SJCRH30 (cell line): ENCODE results near the gene TRANK1. TPM values are rescaled to one million over a fixed set of nuclear protein-coding genes. Genes with fewer than 3 reads are reported as not detected.

Source experiments
- DNase-seq, 2 experiments: peaks; one replicate each; pipeline ENCODE4 v3.0.0-alpha.2; 2015 to 2020
- H3K27ac ChIP-seq: fragments of 250-450 bp; sonication (Bioruptor Pico); 2 replicates; pipeline ENCODE4 v1.5.1; 2020; ENCODE audit warnings: mild to moderate bottlenecking, moderate library complexity
- H3K27me3 ChIP-seq: fragments of 250-450 bp; sonication (Bioruptor Pico); 2 replicates; pipeline ENCODE4 v1.5.1; 2020; ENCODE audit warnings: mild to moderate bottlenecking, moderate library complexity
- H3K36me3 ChIP-seq: fragments of 250-450 bp; sonication (Bioruptor Pico); 2 replicates; pipeline ENCODE4 v1.5.1; 2020; ENCODE audit warnings: mild to moderate bottlenecking, moderate library complexity
- H3K4me1 ChIP-seq: fragments of 250-450 bp; sonication (Bioruptor Pico); 2 replicates; pipeline ENCODE4 v1.5.1; 2020; ENCODE audit warnings: mild to moderate bottlenecking, moderate library complexity
- H3K4me3 ChIP-seq: fragments of 250-450 bp; sonication (Bioruptor Pico); 2 replicates; pipeline ENCODE4 v1.5.1; 2020; ENCODE audit warnings: mild to moderate bottlenecking, moderate library complexity
- H3K9me3 ChIP-seq: fragments of 250-450 bp; sonication (Bioruptor Pico); replicated peaks from 2 replicates; pipeline ENCODE4 v1.5.1; 2020; ENCODE audit warnings: mild to moderate bottlenecking, moderate library complexity
- total RNA-seq: library from RNA; depleted of rRNA; stranded (reverse); fragments of >200 nt; shearing (Covaris generic); gene quantifications from 2 replicates; pipeline ENCODE4 v1.2.3, GENCODE V29; 2014

TRANK1 gene
- total RNA-seq, 1 experiment from 2014 or later = 0.12 TPM

DNA sequence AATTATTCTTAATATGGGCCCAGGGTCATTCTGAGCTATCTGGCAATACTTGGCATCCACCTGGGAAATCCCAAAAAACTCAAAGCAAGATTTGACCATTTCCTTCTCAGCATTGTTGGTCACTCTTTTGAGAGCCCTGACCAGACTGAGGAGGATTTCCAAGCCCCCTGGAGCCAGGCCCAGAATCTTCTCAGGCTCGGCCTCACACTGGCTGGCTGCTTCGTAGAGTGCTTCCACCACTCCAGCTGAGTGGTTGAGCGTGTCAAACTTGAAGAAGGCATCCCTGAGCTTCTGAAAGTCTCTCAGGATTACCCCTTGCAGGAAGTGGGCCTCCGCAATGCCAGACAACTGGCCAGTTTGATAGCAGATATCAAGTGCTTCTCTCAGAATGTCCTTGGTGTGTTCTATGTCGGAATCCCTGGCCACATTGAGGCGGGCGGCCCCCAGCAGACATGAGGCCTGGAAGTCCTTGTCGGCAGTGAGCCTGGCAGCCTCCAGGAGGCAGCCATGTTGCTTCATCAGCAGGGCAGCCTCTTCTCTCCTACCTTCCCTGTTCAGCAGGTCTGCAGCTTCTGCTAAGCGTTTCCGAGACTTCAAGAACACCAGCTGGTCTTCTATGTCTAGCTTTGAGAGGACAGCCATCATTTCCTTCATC is 111.6 kb downstream of the TRANK1 start:
- Histone ChIP-seq H3K4me3 (no peak overlapping the region), H3K36me3 (no peaks in the 10 kb centered on the region), H3K27ac (no peak overlapping the region), H3K27me3 (no peaks in the 10 kb centered on the region), H3K9me3 (no peaks in the 10 kb centered on the region), H3K4me1 (no peaks in the 10 kb centered on the region)
- no peak for DNase-seq

DNA sequence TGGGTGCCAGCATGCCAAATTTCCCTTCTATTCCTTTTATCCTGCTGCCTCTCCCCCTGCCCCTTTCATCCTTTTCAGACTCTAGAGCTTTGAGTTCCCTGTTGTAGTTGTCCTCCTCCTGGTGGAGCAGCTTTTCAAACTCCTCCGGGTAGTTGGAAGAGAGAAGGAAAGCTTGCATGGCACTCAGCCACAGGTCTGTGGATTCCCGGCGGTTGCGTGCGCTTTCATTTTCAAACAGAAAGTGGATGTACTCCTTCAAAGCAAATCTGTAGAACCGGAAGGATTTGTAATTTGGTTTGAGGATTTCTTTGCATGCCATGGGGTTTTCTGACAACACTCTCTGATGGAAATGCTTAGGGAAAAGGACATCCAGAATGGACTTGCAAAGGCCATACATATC is 112.4 kb downstream of the TRANK1 start:
- Histone ChIP-seq H3K4me3 (no peak overlapping the region), H3K27me3 (no peaks in the 10 kb centered on the region), H3K4me1 (no peaks in the 10 kb centered on the region), H3K27ac (no peak overlapping the region), H3K36me3 (no peaks in the 10 kb centered on the region), H3K9me3 (no peaks in the 10 kb centered on the region)
- no peak for DNase-seq

DNA sequence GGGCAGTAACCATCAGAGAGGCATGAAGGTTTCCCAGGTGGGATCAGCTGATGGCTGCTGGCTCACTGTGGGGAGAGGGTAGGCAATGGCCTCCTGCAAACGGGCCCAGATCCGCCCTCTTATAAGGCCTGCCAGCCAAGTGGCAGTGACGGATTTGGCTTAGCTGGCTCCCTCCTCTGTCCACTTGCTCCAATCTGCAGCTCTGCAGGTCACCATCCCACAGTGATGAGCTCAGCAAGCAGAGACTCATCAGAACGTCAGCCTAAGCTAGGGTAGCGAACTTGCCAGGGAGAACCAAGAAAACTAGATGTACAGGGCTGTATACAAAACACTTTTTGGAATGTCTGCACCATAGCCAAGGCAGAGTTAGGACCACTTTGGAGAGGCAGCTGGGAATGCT is 117.7 kb downstream of the TRANK1 start:
- H3K9me3 ChIP-seq = no peaks in the 10 kb centered on the region
- H3K27me3 ChIP-seq = no peaks in the 10 kb centered on the region
- DNase-seq = no peak
- no peak overlapping the region for H3K4me3 ChIP-seq
- H3K36me3 ChIP-seq = no peaks in the 10 kb centered on the region
- no peak overlapping the region for H3K27ac ChIP-seq
- no peaks in the 10 kb centered on the region for H3K4me1 ChIP-seq

DNA sequence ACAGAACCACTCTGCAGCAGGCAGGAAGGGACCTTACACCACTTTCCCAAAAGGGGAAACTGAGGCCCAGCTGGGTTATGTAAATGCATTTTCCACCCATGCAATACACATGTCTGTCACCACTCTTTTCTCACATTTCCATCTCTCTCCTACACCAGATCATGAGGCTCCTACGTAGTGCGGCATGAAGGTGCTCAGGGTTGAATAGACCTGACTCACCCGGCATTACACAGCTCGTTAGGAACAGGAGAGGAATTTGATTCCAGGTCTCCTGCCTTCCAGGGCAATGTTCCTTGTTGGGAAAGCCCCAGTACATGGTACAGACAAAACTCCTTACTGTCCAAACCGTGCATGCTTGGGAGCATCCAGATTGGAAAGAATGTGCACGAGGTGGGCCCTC is 118.6 kb downstream of the TRANK1 start:
- Histone ChIP-seq H3K4me1 (no peaks in the 10 kb centered on the region), H3K9me3 (no peaks in the 10 kb centered on the region), H3K4me3 (no peak overlapping the region), H3K27ac (no peak overlapping the region), H3K36me3 (no peaks in the 10 kb centered on the region), H3K27me3 (no peaks in the 10 kb centered on the region)
- no peak for DNase-seq

DNA sequence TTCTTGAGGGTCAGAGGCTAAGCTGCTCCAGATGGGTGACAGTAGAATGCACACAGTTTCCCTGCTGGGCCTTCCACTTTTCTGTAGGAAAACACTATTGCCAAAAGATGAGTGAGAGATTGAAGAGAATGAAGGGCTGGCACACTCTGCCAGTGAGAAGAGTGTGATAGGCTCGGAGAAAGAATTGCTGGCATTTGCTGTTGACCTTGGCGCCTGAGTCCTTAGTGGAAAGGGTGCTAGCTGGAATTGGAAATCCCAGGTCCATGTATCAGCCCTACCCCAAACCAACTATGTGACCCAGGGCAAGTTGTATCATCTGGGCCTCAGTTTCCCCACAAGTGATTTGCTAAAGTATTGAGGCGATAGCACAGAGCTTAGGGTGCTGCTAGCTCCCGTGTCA is 120.4 kb downstream of the TRANK1 start:
- Histone ChIP-seq H3K36me3 (no peaks in the 10 kb centered on the region), H3K4me1 (no peaks in the 10 kb centered on the region), H3K27ac (no peak overlapping the region), H3K9me3 (no peaks in the 10 kb centered on the region), H3K4me3 (no peak overlapping the region), H3K27me3 (no peaks in the 10 kb centered on the region)
- DNase-seq = no peak

DNA sequence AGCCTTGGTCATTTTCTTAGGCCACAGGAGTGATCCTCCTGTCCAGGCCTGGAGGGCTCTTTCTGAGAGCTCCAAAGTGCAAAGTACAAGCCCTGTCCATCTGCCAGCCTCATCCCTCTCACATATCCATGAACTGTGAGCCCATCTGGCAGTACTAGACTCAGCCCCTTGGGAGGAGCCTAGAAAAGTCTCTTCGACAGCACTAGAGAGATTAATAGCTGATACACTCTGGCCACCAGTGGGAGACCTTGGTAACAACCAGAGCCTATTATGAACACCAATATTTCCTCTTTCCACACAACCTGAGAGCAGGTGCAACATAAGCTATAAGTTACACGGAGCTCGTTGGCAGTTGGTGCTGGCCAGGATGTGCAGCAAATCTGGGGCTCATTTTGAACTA is 121.0 kb downstream of the TRANK1 start:
- Histone ChIP-seq H3K36me3 (no peaks in the 10 kb centered on the region), H3K4me1 (no peaks in the 10 kb centered on the region), H3K4me3 (no peak overlapping the region), H3K27ac (no peak overlapping the region), H3K27me3 (no peaks in the 10 kb centered on the region), H3K9me3 (no peaks in the 10 kb centered on the region)
- no peak for DNase-seq

DNA sequence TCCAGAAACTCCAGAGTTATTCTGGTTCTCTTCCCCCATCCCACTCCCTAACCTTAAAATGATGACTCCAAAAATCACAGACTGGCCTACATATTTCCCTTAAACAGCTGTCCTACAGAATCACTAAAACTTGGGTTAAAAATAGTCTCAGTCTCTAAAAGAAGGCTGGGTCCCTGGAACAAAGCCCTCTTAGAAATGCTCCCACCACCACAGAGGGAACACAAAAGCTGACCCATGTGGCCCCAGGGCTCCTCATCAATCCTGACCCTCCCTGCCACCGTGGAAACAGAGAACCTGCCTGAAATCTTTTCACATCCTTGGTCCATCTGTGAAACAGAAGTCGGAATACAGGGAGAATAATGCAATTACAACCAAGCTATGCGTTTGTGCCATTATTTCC is 124.8 kb downstream of the TRANK1 start:
- no peak overlapping the region for H3K4me3 ChIP-seq
- H3K27ac ChIP-seq = no peak overlapping the region
- no peak for DNase-seq
- no peaks in the 10 kb centered on the region for H3K36me3 ChIP-seq
- no peaks in the 10 kb centered on the region for H3K4me1 ChIP-seq
- no peaks in the 10 kb centered on the region for H3K27me3 ChIP-seq
- no peaks in the 10 kb centered on the region for H3K9me3 ChIP-seq

DNA sequence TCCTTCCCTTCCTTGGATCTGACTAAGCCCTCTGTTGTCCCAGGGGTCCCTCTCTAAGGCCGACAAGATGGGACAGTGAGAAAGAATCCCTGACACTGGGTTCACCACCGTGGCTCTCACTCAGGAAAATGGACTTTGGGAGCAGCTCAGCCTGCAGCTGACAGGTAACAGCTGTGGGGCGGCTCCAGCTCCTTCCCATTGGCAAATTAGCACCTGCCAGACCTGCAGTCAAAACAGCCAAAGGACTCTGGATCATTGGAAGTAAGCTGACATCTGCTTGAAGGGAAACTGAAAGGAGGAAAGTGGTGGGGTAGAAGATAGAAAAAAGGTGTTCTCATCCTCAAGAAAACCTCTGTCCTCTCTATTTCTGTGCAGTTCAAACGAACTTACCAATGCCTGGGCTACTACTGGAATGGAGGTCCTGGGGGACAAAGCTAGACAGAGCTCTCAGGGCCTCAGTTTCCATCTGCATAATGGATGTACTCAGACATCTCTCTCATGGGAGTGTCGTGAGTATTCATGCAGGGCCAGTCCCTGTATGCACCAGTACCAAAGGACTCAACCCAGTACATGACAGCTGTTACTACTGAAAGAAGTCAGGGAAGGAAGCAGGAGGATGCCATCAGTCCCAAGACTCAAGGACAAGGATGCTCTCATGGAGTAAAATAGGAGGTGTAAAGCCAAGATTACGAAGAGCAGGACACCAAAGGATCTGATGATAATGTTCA is 126.9 kb downstream of the TRANK1 start:
- DNase-seq = no peak
- Histone ChIP-seq H3K36me3 (no peaks in the 10 kb centered on the region), H3K4me1 (no peaks in the 10 kb centered on the region), H3K27me3 (no peaks in the 10 kb centered on the region), H3K27ac (no peak overlapping the region), H3K9me3 (no peaks in the 10 kb centered on the region), H3K4me3 (no peak overlapping the region)

DNA sequence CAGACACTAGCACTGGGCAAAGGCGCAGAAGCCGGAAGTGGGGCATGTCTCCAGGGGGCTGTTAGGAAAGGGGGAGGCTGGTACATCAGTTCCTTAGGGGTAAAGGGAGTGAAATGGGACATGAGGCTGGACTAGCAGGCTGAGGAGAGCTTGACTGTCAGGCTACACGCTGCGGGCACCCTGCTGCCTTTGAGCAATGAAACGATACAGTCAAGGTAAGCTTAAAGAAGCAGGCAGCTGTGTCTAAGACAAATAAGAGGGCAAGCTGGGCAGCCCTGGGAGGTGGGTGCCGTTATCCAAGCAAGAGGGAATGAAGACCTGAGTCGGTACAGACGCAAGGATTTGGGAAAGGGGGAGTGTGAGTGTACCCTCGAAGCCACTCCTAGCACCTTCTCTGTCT is 129.5 kb downstream of the TRANK1 start:
- H3K4me1 ChIP-seq = no peaks in the 10 kb centered on the region
- DNase-seq = no peak
- H3K4me3 ChIP-seq = no peak overlapping the region
- no peaks in the 10 kb centered on the region for H3K27me3 ChIP-seq
- H3K9me3 ChIP-seq = no peaks in the 10 kb centered on the region
- H3K27ac ChIP-seq = no peak overlapping the region
- H3K36me3 ChIP-seq = no peaks in the 10 kb centered on the region

DNA sequence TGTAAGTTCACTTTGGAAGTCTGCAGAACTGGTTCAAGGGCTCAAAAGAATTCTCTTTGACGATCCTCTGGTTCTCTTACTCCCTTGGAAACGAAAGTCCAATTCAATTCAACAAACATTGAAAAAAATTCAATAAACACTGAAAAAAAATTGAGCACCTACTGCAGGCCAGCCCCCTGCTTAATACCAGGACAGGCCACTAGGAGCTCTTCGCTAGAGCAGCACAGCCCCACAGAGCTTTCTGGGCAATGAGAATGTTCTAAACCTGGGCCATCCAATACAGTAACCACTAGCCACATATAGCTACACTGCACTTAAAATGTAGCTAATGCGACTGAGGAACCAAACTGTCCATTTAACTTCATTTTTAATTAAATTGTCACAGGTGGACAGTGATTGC is 130.1 kb downstream of the TRANK1 start:
- no peaks in the 10 kb centered on the region for H3K4me1 ChIP-seq
- DNase-seq = no peak
- no peaks in the 10 kb centered on the region for H3K9me3 ChIP-seq
- H3K4me3 ChIP-seq = no peak overlapping the region
- no peaks in the 10 kb centered on the region for H3K27me3 ChIP-seq
- no peak overlapping the region for H3K27ac ChIP-seq
- H3K36me3 ChIP-seq = no peaks in the 10 kb centered on the region

DNA sequence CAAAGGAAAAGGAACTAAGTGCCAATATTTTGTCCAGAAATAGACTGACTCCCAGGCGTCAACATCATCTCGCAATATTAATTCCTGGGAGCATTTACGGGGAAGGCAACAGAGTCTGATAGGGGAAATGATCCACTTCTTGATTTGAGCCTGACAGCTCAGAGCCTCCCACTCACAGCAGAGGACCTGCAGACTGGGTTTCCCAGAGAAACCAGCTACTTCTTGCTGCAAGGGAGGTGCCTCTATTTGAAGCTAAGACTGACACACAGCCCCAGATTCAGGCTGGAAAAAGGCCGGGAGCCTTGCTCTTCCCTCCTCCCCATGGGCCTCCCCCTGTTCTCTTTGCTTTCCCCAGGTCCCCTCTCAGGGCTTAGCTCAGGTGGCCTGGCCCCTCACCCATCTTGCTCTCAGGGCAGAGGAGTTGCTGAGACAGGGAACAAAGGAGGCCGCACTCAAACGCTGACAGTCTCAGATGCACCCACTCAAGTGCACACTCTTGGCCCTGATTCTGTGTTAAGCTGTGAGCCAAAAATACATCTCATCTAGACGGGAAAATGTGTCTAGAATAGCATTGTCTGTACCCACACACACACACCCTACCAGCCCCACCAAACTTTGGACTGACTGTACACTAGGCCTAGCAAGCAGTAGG is 130.7 kb downstream of the TRANK1 start:
- Histone ChIP-seq H3K36me3 (no peaks in the 10 kb centered on the region), H3K27me3 (no peaks in the 10 kb centered on the region), H3K27ac (no peak overlapping the region), H3K4me1 (no peaks in the 10 kb centered on the region), H3K9me3 (no peaks in the 10 kb centered on the region), H3K4me3 (no peak overlapping the region)
- DNase-seq = no peak

DNA sequence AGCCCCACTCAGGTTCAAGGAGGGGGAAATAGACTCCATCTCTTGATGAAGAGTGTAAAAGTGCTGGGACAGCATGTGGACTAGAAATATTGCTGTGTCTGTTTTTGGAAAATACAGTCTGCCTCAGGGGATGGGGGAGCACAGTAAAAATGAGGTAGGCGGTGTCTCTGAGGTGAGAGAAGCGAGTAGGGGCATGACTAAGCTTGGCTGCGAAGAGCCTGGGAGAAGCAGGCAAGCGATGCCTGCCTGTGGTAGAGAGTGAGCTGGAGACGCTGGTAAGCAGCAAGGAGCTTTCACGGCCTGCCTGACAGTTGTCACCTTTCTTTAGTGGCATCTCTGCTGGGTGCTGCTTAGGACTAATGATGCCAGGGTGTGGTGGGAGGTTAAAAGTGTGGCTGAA is 131.5 kb downstream of the TRANK1 start:
- Histone ChIP-seq H3K4me1 (no peaks in the 10 kb centered on the region), H3K9me3 (no peaks in the 10 kb centered on the region), H3K36me3 (no peaks in the 10 kb centered on the region), H3K4me3 (no peak overlapping the region), H3K27ac (no peak overlapping the region), H3K27me3 (no peaks in the 10 kb centered on the region)
- DNase-seq = no peak

DNA sequence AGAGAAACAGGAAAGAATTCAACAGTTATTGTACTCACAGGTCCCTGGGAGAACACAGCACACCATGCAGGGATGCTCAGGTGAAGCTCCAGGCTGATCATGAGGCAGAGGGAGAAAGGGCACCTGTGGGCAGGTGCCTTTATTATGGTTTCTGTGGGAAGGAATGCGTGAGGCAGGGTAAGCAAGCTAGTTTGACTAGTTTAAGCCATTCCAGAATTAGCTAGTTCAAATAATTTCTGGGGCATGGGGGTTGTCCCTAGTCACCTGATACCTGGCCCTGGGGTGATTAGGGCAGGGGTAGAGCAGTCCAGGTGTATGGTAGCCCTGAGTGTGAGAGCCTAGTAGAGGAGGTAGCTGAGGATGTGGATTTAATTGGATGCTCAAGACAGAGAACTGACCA is 132.6 kb downstream of the TRANK1 start:
- DNase-seq = no peak
- H3K4me3 ChIP-seq = no peak overlapping the region
- no peak overlapping the region for H3K27ac ChIP-seq
- H3K4me1 ChIP-seq = no peaks in the 10 kb centered on the region
- no peaks in the 10 kb centered on the region for H3K36me3 ChIP-seq
- H3K9me3 ChIP-seq = no peaks in the 10 kb centered on the region
- H3K27me3 ChIP-seq = no peaks in the 10 kb centered on the region

DNA sequence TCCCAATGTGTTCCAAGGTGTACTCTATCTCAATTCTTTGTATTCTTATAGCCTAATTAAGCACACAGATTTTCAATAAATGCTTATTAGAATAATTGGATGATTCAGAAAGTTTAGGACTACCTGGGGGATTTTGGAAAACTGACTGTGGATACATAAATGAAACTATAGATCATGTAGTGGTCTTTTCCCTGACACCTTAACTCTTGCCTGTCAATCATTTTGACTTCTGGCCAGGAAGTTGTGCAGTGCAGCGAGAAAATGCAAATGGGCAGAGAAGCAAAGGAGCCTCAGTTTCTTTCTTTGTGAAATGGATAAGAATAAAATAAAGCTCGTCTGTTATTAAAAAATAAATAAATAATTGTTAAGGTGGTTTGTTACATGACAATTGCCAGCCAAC is 133.1 kb downstream of the TRANK1 start:
- Histone ChIP-seq H3K36me3 (no peaks in the 10 kb centered on the region), H3K27ac (no peak overlapping the region), H3K4me3 (no peak overlapping the region), H3K4me1 (no peaks in the 10 kb centered on the region), H3K9me3 (no peaks in the 10 kb centered on the region), H3K27me3 (no peaks in the 10 kb centered on the region)
- no peak for DNase-seq

DNA sequence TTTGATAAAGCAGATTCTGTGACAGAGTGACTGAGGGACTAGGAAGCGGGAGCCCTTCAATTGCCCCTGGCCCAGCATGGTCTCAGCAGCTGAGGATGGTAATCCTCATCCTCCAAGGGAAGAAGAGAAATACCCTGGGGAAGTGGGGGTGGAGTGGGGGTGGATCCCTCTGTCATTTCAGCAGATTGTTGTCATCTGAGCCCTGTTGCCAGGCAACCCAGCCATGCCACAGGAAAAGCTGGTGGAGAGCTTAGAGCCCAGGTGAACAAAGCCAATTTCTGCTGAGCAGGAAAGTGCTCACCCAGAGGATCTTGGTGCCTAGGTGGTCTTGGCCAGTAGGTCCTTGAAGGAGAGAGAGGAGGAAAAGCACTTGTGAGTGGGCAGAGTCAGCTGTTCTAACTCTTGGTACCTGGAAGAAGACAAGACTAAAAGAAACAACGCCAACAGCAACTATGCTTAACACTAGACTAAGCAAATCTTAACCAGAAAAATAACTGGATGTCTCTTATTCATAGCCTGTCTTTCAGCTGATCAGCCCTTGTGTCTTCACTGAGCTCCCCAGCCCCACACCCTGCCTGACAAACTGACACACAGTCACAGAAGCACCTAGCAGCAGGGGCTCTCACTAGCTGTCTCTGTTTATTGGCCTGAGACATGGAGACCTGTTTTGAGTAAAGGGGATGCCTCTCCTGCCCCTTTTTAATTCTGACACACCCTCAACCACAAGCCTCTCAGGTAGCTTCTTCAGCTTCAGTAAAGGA is 140.4 kb downstream of the TRANK1 start:
- Histone ChIP-seq H3K4me3 (no peak overlapping the region), H3K27ac (no peak overlapping the region), H3K27me3 (no peaks in the 10 kb centered on the region), H3K36me3 (no peaks in the 10 kb centered on the region), H3K4me1 (no peaks in the 10 kb centered on the region), H3K9me3 (no peaks in the 10 kb centered on the region)
- DNase-seq = no peak
